Lung (tissue), 12 donors: Measurements from ENCODE around the gene RLIM. TPM values are rescaled to one million over a fixed set of nuclear protein-coding genes. Genes with fewer than 3 reads are reported as not detected.

Experiments
- ATAC-seq: fragments of 200-7000 bp; cut with Tn5 transposase; one replicate; pipeline ENCODE4 v1.9.1; 2020; ENCODE audit warnings: moderate number of reproducible peaks; ENCODE audit not compliant: insufficient read depth, low FRiP score
- DNase-seq, 3 donors: peaks; one replicate each; pipeline ENCODE4 v3.0.0-alpha.2; 2013 to 2017
- H3K27ac ChIP-seq, 2 donors: one replicate each; pipeline ENCODE4 v1.5.1; 2013; ENCODE audit warnings: mild to moderate bottlenecking in 2 of 2, moderate library complexity in 2 of 2, control low read depth in 1 of 2, inconsistent platforms in 1 of 2, low read depth in 1 of 2, low read length in 1 of 2
- H3K27me3 ChIP-seq, 3 donors: one replicate each; pipeline ENCODE4 v1.5.1; 2013; ENCODE audit warnings: low read length in 2 of 3; ENCODE audit not compliant: control insufficient read depth in 3 of 3, insufficient read depth in 3 of 3
- H3K36me3 ChIP-seq, 4 donors: one replicate each; pipeline ENCODE4 v1.5.1; 2013; ENCODE audit warnings: low read length in 4 of 4, mild to moderate bottlenecking in 1 of 4, moderate library complexity in 1 of 4; ENCODE audit not compliant: control insufficient read depth in 4 of 4, insufficient read depth in 4 of 4
- H3K4me1 ChIP-seq, 5 donors: one replicate each; pipeline ENCODE4 v1.5.1; 2013; ENCODE audit warnings: low read length in 5 of 5, mild to moderate bottlenecking in 2 of 5, moderate library complexity in 1 of 5; ENCODE audit not compliant: control insufficient read depth in 5 of 5, insufficient read depth in 5 of 5
- H3K4me3 ChIP-seq: one replicate; pipeline ENCODE4 v1.5.1; 2013; ENCODE audit warnings: mild to moderate bottlenecking, control low read depth, moderate library complexity
- H3K9ac ChIP-seq, 2 donors: one replicate each; pipeline ENCODE4 v1.5.1; 2013; ENCODE audit warnings: low read length in 2 of 2, control low read depth in 1 of 2; ENCODE audit not compliant: insufficient read depth in 1 of 2
- H3K9me3 ChIP-seq, 4 donors: one replicate each; pipeline ENCODE4 v1.5.1; 2013; ENCODE audit warnings: low read length in 3 of 4, mild to moderate bottlenecking in 1 of 4, moderate library complexity in 1 of 4; ENCODE audit not compliant: control insufficient read depth in 4 of 4, insufficient read depth in 3 of 4
- WGBS, 2 donors: extraction: QIAGEN DNeasy Blood & Tissue Kit; methylation state at CpG; one replicate each; pipeline ENCODE4 v1.1.7; 2013; 5-methylcytosine and 5-hydroxymethylcytosine counted together
- polyA plus RNA-seq, 2 donors: library from polyadenylated mRNA; stranded (reverse); fragments of 200-250 nt; gene quantifications; one replicate each; pipeline ENCODE4 v1.2.1, GENCODE V29; 2013
- total RNA-seq, 2 donors: library from RNA; depleted of rRNA in 1 of 2; stranded (reverse); fragments of >200 nt in 1 of 2; gene quantifications; one replicate each; pipeline ENCODE4 v1.2.1, GENCODE V29; 2014 to 2021
- TF ChIP-seq, protein P1 (sequence below): IDR thresholded peaks from 2 replicates; pipeline ENCODE4 v1.5.1; 2012; ENCODE audit warnings: mild to moderate bottlenecking; ENCODE audit errors: control extremely low read depth, extremely low read depth
- donor health status: control.
- donor health status: control.
- donor health status: Bipolar disorder and iron deficiency.
- donor health status: healthy.
- donor health status: DM: yes; HTN: yes; CAD: no.

The RLIM gene
- total and polyA plus RNA-seq, 4 donors = 7.4 to 53.2 (median 22.2) TPM

DNA sequence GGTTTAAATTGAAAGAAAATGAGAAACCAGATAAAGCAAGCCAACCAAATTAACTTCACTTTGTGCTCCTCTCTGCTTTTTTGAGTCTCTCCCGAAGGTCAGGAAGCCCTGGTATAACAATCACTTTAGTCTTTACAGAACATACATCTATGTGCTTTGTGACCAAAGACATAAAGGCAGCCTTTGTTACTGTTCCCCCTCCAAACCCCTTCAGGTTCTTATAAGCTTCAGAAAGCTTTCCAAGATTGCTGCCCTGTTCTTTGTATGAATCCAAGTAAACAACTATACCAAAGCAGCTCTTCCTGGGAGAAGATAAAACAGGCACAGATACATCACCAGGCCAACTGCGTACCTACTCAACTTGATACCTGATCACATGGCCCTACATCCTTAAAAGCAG is 28.7 kb downstream of the RLIM start:
- Histone ChIP-seq H3K9ac (no peak overlapping the region), H3K27ac (no peak overlapping the region), H3K4me1 (no peaks in the 10 kb centered on the region), H3K9me3 (no peaks in the 10 kb centered on the region), H3K27me3 (peaks cover 0 to 2% (median 0%) of the 10 kb centered on the region in 3 donors), H3K4me3 (no peak overlapping the region), H3K36me3 (no peaks in the 10 kb centered on the region)
- ATAC-seq (no peak), DNase-seq (no peak)
- TF ChIP-seq, protein P1, sequence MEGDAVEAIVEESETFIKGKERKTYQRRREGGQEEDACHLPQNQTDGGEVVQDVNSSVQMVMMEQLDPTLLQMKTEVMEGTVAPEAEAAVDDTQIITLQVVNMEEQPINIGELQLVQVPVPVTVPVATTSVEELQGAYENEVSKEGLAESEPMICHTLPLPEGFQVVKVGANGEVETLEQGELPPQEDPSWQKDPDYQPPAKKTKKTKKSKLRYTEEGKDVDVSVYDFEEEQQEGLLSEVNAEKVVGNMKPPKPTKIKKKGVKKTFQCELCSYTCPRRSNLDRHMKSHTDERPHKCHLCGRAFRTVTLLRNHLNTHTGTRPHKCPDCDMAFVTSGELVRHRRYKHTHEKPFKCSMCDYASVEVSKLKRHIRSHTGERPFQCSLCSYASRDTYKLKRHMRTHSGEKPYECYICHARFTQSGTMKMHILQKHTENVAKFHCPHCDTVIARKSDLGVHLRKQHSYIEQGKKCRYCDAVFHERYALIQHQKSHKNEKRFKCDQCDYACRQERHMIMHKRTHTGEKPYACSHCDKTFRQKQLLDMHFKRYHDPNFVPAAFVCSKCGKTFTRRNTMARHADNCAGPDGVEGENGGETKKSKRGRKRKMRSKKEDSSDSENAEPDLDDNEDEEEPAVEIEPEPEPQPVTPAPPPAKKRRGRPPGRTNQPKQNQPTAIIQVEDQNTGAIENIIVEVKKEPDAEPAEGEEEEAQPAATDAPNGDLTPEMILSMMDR = no peak
- WGBS, 2 donors = 78 to 87% methylated on average over 2 of the region's 2 CpGs

DNA sequence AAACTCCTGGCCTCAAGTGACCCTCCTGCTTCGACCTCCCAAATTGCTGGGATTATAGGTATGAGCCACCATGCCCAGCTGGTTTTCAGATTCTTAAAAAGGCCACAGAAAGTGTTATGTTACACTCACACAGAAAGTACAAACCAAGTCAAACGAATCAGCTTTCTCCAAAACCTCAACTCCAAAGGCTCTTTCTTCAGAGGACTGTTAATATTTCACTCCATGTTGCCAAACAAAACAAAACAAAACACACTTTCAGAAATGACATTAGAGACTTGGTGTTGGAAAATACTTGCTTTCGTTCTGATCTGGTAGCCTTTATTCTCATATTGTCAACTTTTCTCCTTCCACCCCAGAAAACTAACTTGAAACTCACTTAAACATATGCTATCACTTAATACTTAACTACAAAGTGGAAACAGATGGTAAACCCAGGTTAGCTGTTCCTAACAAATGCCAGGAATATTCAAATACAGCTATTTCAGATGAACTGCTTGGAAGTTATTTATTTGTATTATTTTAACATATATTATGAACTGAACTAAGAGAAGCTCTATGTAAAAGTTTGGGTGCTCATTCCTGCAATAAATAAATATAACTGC is 34.7 kb downstream of the RLIM start:
- 42 to 78% methylated on average over 3 of the region's 3 CpGs for WGBS, 2 donors
- ATAC-seq (no peak), DNase-seq (peak in 1 of 3 donors; percentile 3)
- no peaks in the 10 kb centered on the region for H3K27me3 ChIP-seq
- H3K27ac ChIP-seq = no peak overlapping the region
- H3K9ac ChIP-seq = no peak overlapping the region
- H3K4me1 ChIP-seq = no peaks in the 10 kb centered on the region
- H3K4me3 ChIP-seq = no peak overlapping the region
- TF ChIP-seq, protein P1 = no peak
- no peaks in the 10 kb centered on the region for H3K36me3 ChIP-seq
- no peaks in the 10 kb centered on the region for H3K9me3 ChIP-seq

DNA sequence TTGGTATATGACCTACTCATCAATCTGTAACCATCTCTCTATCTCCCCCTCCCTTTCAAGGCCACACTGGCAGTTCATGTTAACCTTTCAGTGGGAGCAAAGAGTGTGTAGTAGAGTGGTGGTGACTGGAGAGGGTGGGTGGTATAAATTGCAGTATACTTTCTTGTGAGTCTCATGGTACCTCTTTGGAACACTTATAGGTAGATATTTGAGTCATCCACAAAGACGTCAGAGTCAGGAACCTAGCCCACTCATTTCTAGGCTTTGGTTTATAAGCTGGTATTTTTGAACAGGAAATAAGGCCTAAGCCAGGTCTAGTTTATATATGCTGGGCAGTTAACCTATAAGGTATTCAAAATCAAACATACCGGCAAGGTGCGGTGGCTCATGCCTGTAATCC is 36.3 kb downstream of the RLIM start:
- WGBS, 2 donors = 83 to 100% methylated on average over 3 of the region's 3 CpGs
- H3K27ac ChIP-seq = no peak overlapping the region
- no peak for ATAC-seq

More for the DNA sequence above, 36.3 kb downstream of the RLIM start:
- Histone ChIP-seq H3K36me3 (no peaks in the 10 kb centered on the region), H3K4me1 (no peaks in the 10 kb centered on the region), H3K27me3 (no peaks in the 10 kb centered on the region), H3K9me3 (no peaks in the 10 kb centered on the region), H3K4me3 (no peak overlapping the region), H3K9ac (no peak overlapping the region)
- TF ChIP-seq, protein P1 = no peak
- no peak for DNase-seq
